Ascending aorta (tissue), 2 donors: ENCODE results near the gene GDPGP1. TPM values are rescaled to one million over a fixed set of nuclear protein-coding genes. Genes with fewer than 3 reads are reported as not detected.
"Not testable (repeated sequence)": the region's sequence is repeated elsewhere in the genome, so short reads cannot be mapped to it uniquely, and the experiment has no call there.

Experiments
- DNase-seq, 2 donors: peaks; one replicate each; pipeline ENCODE4 v3.0.0-alpha.2; 2019; ENCODE audit warnings: low spot score in 2 of 2
- H3K27ac ChIP-seq, 2 donors: fragments of 200-600 bp; sonication (generic); one replicate each; pipeline ENCODE4 v1.5.1; 2016 to 2017; ENCODE audit warnings: mild to moderate bottlenecking in 1 of 2
- H3K27me3 ChIP-seq: fragments of 200-600 bp; sonication (generic); one replicate; pipeline ENCODE4 v1.5.1; 2017
- H3K36me3 ChIP-seq, 2 donors: fragments of 200-600 bp; sonication (generic); one replicate each; pipeline ENCODE4 v1.5.1; 2016
- H3K4me1 ChIP-seq, 2 donors: fragments of 200-600 bp; sonication (generic); one replicate each; pipeline ENCODE4 v1.5.1; 2016 to 2017; ENCODE audit warnings: mild to moderate bottlenecking in 1 of 2
- H3K4me3 ChIP-seq, 2 donors: fragments of 200-600 bp; sonication (generic); one replicate each; pipeline ENCODE4 v1.5.1; 2016 to 2017; ENCODE audit warnings: mild to moderate bottlenecking in 1 of 2
- H3K9me3 ChIP-seq, 2 donors: fragments of 200-600 bp; sonication (generic); one replicate each; pipeline ENCODE4 v1.5.1; 2016
- intact Hi-C: fragments of 100-400 bp; cut with DNase I; formaldehyde crosslinking; loops from one replicate; pipeline ENCODE4 v1.15.1; 2023
- total RNA-seq: library from RNA; depleted of rRNA; stranded (reverse); fragments of >200 nt; gene quantifications from one replicate; pipeline ENCODE4 v1.1.0, GENCODE V29; 2016
- TF ChIP-seq, protein P1 (sequence below), 3 experiments: fragments of 200-600 bp in 2 of 3; fragments of 450-650 bp in 1 of 3; sonication (generic) in 2 of 3; IDR thresholded peaks; one replicate each; pipeline ENCODE4 v1.5.1; 2016 to 2019; ENCODE audit warnings: antibody characterized with exemption in 3 of 3, mild to moderate bottlenecking in 1 of 3, moderate library complexity in 1 of 3

The GDPGP1 gene
- total RNA-seq, 1 donor from 2014 or later, result 2.2 TPM

DNA sequence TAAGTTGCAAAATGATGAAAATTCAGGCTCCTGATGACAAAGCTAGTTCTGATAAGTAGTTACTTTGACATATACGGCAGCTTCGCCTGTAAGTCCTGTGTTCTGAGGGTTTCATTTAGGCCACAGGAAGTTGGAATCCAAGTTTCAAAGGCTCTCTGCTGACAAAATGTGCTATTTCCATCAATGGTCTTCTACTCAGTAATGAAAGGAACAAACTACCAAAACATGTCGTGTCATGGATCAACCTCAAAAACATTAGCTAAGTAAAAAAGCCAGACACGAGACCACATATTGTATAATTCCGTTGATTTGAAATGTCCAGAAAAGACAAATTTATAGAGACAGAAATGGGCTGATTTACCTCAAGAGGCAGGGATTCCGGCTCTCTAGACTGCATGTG, 53.9 kb downstream of the GDPGP1 start:
- Histone ChIP-seq H3K4me1 (no peaks in the 10 kb centered on the region), H3K4me3 (no peak overlapping the region), H3K9me3 (no peaks in the 10 kb centered on the region), H3K36me3 (no peaks in the 10 kb centered on the region), H3K27me3 (no peaks in the 10 kb centered on the region), H3K27ac (no peak overlapping the region)
- no peak for DNase-seq
- TF ChIP-seq, protein P1, sequence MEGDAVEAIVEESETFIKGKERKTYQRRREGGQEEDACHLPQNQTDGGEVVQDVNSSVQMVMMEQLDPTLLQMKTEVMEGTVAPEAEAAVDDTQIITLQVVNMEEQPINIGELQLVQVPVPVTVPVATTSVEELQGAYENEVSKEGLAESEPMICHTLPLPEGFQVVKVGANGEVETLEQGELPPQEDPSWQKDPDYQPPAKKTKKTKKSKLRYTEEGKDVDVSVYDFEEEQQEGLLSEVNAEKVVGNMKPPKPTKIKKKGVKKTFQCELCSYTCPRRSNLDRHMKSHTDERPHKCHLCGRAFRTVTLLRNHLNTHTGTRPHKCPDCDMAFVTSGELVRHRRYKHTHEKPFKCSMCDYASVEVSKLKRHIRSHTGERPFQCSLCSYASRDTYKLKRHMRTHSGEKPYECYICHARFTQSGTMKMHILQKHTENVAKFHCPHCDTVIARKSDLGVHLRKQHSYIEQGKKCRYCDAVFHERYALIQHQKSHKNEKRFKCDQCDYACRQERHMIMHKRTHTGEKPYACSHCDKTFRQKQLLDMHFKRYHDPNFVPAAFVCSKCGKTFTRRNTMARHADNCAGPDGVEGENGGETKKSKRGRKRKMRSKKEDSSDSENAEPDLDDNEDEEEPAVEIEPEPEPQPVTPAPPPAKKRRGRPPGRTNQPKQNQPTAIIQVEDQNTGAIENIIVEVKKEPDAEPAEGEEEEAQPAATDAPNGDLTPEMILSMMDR (IDR thresholded peaks at IDR 0.05), result no peak
- intact Hi-C loops, result no loop called here

DNA sequence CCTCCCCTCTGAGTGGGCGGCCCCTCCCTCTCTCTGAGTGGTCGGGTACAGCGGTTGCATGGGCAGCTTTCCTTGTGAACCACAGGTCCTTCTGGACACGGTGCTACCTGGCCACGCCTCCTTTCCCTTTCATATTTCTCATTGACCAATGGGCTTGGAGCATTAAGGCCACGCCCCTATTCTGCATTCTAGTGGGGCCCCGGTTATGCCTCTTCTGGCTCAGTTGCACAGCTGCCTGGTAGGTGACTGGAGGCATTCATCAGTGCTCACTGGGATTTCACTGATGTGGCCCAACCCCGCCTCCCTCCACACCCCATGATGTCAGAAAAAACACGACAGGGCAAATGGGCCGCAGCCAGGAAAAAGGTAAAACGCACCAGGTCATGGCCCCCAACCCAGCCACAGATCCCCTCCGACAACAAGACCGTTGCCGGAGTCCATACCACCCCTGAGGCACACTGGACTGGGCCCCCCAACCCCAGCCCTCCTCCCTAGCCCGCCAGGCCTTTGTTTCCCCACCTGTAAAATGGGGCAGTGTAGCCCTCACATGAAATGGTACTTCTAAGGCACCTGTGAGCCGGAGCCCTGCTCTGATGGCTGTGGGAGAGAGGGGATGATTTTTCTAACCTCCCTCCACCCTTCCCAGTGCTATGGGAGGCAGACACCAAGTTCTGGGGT, 57.8 kb downstream of the GDPGP1 start:
- TF ChIP-seq, protein P1 (IDR thresholded peaks at IDR 0.05), result no peak
- Histone ChIP-seq H3K4me3 (no peak overlapping the region), H3K4me1 (peaks cover 0 to 17% of the 10 kb centered on the region in 2 donors), H3K9me3 (no peaks in the 10 kb centered on the region), H3K27ac (no peak overlapping the region), H3K27me3 (no peaks in the 10 kb centered on the region), H3K36me3 (no peaks in the 10 kb centered on the region)
- DNase-seq, result no peak
- intact Hi-C loops, result loop anchor here (2.0 kb wide), 1 partner anchor 29 kb away; no protein-coding TSS in a partner anchor

DNA sequence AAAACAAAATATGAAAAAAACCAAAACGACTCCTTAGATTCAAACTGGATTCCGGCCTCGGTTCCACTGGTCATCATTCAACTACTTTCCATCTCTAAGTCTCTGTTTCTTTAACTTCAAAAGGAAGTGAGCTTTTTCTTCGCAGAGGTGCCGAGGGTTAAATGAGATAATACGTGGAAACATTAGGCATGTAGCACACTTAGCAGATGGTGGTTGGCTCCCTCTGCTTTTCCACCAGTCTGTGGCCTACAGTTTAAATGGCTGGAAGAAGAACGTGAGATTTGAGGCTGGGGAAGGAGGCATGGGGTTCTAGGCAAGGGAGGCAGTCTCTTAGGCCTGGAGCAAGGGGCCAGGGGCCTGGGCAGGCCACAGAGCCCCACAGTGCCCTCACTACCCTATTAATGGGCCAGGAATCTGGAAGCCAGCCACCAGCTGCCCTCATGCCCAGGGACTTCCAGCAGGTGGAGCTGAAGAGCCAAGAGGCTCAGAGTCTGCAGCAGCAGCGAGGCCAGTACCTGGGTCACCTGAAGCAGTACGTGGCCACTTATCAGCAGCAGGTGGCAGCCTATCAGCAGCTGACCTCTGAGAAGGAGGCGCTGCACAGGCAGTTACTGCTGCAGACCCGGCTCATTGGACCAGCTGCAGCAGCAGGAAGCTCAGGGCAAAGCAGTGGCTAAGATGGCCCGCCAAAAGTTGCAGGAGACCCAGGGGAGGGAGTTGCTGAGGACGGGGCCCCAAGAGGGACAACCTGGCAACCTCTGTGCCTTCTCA, 59.2 kb downstream of the GDPGP1 start:
- not testable (repeated sequence) for H3K4me3 ChIP-seq, H3K27ac ChIP-seq, H3K36me3 ChIP-seq, H3K27me3 ChIP-seq, H3K9me3 ChIP-seq
- H3K4me1 ChIP-seq, result peaks cover 0 to 17% of the 10 kb centered on the region in 2 donors
- TF ChIP-seq, protein P1 (IDR thresholded peaks at IDR 0.05), result peak; percentile 48 to 89 (median 84)
- intact Hi-C loops, result loop anchor here (2.0 kb wide), 1 partner anchor 28 kb away; no protein-coding TSS in a partner anchor
- DNase-seq, result peak in 1 of 2 donors; percentile 82

DNA sequence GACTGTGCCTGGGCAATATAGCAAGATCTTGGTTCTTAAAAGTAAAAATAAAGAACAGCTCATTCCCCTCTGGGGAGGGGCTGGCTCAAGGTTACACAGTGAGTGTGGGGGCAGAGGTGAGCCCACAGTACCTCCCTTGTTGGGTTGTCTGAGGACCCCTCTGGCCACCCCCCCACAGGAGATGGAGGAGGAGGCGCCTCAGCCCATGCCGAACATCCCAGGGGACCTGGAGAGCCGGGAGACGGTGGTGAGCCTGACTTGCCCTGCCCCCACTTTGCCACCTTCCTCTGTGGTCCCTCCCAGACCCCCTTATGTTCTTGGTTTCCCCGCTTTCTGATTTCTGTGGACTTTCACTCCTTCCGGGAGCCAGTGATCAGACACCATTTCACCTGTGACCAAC, 60.1 kb downstream of the GDPGP1 start:
- intact Hi-C loops, result no loop called here
- Histone ChIP-seq H3K36me3 (no peaks in the 10 kb centered on the region), H3K4me3 (no peak overlapping the region), H3K4me1 (peaks cover 0 to 17% of the 10 kb centered on the region in 2 donors), H3K27me3 (no peaks in the 10 kb centered on the region), H3K27ac (no peak overlapping the region), H3K9me3 (no peaks in the 10 kb centered on the region)
- TF ChIP-seq, protein P1 (IDR thresholded peaks at IDR 0.05), result no peak
- no peak for DNase-seq

DNA sequence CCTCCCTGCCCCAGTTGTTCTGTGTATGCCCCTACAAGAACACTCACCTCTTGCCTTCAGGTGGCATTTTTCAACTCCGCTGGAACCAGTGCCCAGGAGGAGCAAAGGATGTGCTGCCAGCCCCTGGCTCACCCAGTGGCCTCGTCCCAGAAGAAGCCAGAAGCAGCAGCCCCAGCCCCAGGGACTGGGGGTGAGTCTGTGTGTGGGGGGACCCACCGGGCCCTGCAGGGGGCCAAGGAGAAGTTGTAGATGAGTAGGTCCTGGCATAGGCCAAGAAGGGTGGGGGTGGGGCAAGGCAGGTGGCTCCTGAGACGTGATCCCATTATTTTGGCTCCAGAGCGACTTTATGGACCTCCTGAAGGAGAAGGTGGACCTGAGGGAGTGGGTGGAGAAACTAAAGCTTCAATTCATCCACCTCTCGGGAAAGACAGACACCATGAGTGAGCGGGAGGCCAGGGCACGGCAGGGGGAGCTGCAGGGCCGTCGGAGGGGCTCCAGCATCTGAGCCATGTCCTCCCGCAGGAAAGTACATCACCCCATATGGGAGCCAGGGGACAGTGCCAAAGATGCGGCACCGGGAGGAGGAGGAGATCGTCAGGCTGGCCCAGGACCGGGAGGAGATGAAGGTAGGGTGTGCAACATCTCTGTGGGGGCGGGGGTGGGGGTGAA, 60.7 kb downstream of the GDPGP1 start:
- Histone ChIP-seq H3K27ac (peak overlapping the region in 1 of 2 donors; percentile 43), H3K4me1 (peaks cover 0 to 17% of the 10 kb centered on the region in 2 donors), H3K27me3 (no peaks in the 10 kb centered on the region), H3K9me3 (no peaks in the 10 kb centered on the region), H3K4me3 (peak overlapping the region in 1 of 2 donors; percentile 4), H3K36me3 (no peaks in the 10 kb centered on the region)
- intact Hi-C loops, result no loop called here
- TF ChIP-seq, protein P1 (IDR thresholded peaks at IDR 0.05), result peak in 1 of 3 experiments; percentile 18
- no peak for DNase-seq
